HG02981 (cell line): ENCODE results near the gene PEX7.
"Not testable (repeated sequence)": the region's sequence is repeated elsewhere in the genome, so short reads cannot be mapped to it uniquely, and the experiment has no call there.

Source experiments
- ATAC-seq: cut with Tn5 transposase; IDR thresholded peaks from one replicate; pipeline ENCODE4 v1.9.1; 2021; ENCODE audit warnings: mild to moderate bottlenecking, moderate library complexity; ENCODE audit not compliant: unreplicated experiment

PEX7 gene

GRCh38 chr6:136822376-136823127, at the start of gene PEX7:
TSS of gene PEX7 (plus strand) at chr6:136822592. CDS start at chr6:136822666, 74 bp downstream.
- ATAC-seq: peak; percentile 96

- ATAC-seq: peak; percentile 73
Measured at GRCh38 chr6:136772685-136773472, 49.5 kb upstream of the PEX7 start.

- ATAC-seq: no peak
Measured at GRCh38 chr6:136773473-136773796, 49.0 kb upstream of the PEX7 start.

DNA sequence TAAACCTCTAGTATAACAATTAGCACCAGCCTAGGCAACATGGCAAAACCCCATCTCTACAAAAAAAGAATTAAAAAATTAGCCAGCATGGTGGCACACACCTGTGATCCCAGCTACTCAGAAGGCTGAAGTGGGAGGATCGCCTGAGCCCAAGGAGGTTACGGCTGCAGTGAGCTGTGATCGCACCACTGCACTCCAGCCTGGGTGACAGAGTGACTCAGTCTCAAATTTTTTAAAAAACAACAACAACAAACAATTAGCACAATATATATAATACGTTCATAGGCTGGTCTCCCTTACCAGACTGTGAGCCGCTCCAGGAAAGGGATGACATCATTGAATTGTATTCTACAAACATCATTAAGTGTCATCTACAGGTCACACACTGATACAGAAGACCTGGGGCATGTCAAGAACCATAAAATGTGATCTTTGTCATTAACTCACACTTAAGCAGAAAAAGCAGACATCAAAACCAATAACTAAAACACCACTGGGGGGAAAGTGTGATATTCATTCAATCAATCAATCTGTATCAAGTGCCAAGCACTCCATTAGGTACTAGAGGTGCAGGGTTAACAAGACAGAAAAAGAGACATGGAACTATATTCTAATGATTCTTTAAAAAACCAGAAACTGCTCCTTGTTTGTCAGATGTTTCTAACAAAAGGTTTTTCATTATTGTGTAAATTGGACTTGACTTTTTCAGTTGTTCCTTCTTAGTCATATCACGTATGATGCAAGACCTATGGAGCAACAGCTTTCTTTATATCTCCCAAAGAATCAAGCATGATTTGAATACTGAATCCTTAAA, 48.0 kb upstream of the PEX7 start:
- no peak for ATAC-seq

GRCh38 chr6:136775081-136775480, 47.3 kb upstream of the PEX7 start:
- ATAC-seq: no peak

DNA sequence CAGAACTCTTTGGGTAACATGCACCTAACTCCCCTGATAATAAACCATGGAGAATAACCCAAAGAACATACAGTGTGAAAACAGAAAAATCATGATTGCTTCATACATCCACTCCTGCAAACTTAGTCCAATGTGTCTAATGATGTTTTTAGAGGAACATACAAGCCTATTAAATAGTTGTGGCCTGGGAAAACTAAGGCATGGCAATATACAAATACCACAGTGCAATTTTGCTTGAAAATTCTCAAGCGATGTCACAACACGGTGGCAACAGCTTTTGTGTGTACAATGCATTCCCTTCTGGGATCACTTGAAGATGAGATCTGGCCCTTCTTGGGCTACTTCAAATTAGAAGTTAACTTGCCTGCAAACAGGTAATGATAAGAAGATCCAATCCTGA, 46.8 kb upstream of the PEX7 start:
- ATAC-seq: no peak

GRCh38 chr6:136777651-136778050, 44.7 kb upstream of the PEX7 start:
- ATAC-seq: no peak

- ATAC-seq: no peak
Measured at GRCh38 chr6:136779682-136780081, 42.7 kb upstream of the PEX7 start.

GRCh38 chr6:136780972-136781371, 41.4 kb upstream of the PEX7 start:
- ATAC-seq: no peak

DNA sequence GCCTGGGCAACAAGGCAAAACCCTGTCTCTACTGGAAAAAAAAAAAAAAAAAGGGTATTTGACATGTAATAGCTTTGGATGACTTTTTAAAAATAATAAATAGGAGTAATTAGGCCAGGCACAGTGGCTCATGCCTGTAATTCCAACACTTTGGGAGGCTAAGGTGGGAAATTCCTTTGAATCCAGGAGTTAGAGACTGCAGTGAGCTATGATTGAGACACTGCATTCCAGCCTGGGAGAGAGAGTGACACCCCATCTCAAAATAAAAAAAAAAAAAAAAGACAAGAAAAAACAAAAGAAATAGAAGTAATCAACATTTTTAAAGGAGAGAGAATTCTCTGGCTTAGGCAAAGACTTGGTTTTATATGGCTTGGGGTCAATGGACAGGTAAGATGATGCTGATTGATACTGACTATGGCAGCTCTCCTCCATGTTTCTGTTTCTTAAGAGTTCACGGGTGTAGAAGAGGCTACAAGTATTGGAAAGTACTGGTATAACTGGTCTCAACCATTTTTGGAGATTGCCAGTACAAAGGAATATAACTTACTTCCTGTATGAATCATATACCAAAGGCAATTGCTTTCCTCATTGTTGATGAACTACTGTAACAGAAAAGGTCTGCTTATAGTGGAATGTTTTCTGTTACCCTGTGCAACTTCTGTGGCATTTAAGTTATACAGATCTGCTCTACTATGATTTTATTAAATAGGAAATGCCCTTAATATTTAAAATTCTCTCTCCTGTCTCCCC, 40.2 kb upstream of the PEX7 start:
- ATAC-seq: no peak

GRCh38 chr6:136783021-136783420, 39.4 kb upstream of the PEX7 start:
- ATAC-seq: no peak

- peak; percentile 83 for ATAC-seq
Measured at GRCh38 chr6:136783495-136784270, 38.7 kb upstream of the PEX7 start.

GRCh38 chr6:136784271-136784664, 38.1 kb upstream of the PEX7 start:
- no peak for ATAC-seq

GRCh38 chr6:136784910-136785746, 37.3 kb upstream of the PEX7 start:
- peak; percentile 32 for ATAC-seq

- ATAC-seq: no peak
Measured at GRCh38 chr6:136786658-136787057, 35.7 kb upstream of the PEX7 start.

- ATAC-seq: no peak
Measured at GRCh38 chr6:136787726-136788068, 34.7 kb upstream of the PEX7 start.

GRCh38 chr6:136788069-136788902, 34.1 kb upstream of the PEX7 start:
- no peak for ATAC-seq

DNA sequence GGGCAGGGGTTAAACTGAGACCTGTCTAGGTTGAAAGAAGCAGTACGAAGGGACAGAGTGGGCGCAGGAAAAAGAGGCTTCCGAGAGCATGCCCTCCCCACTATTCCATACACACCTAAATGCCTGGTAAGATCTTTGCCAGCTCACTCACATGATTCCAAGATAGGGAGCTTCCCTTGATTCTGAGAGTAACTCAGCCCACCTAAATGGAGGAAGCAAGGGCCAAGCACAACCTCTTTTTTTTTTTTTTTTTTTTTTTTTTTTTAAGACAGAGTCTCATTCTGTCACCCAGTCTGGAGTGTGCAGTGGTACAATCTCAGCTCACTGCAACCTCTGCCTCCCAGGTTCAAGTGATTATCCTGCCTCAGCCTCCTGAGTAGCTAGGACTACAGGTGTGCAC, 33.0 kb upstream of the PEX7 start:
- ATAC-seq: not testable (repeated sequence)
